Amniotic epithelial cell (primary cell): ENCODE results near the gene AAGAB.
"Not testable (repeated sequence)": the region's sequence is repeated elsewhere in the genome, so short reads cannot be mapped to it uniquely, and the experiment has no call there.

Experiments
- DNase-seq: peaks from one replicate; pipeline ENCODE4 v3.0.0-alpha.2; 2010; ENCODE audit warnings: low read depth

AAGAB gene

GRCh38 chr15:67253101-67253500, 1.4 kb downstream of the AAGAB start:
- no peak for DNase-seq

- no peak for DNase-seq
Observed at GRCh38 chr15:67251318-67251717, 3.1 kb downstream of the AAGAB start.

GRCh38 chr15:67249830-67250229, 4.6 kb downstream of the AAGAB start:
- DNase-seq, result no peak

GRCh38 chr15:67248011-67248505, 6.4 kb downstream of the AAGAB start:
- peak; percentile 43 for DNase-seq

GRCh38 chr15:67246606-67247005, 7.9 kb downstream of the AAGAB start:
- not testable (repeated sequence) for DNase-seq

- peak; percentile 40 for DNase-seq
Observed at GRCh38 chr15:67244971-67245478, 9.4 kb downstream of the AAGAB start.

- no peak for DNase-seq
Observed at GRCh38 chr15:67242708-67243111, 11.8 kb downstream of the AAGAB start.

- no peak for DNase-seq
Observed at GRCh38 chr15:67241132-67241855, 13.2 kb downstream of the AAGAB start.

GRCh38 chr15:67240235-67241131, 14.0 kb downstream of the AAGAB start:
- no peak for DNase-seq

- peak; percentile 79 for DNase-seq
Observed at GRCh38 chr15:67232591-67232990, 21.9 kb downstream of the AAGAB start.

GRCh38 chr15:67230504-67230903, 24.0 kb downstream of the AAGAB start:
- DNase-seq, result no peak

GRCh38 chr15:67228286-67228685, 26.2 kb downstream of the AAGAB start:
- DNase-seq, result no peak

- DNase-seq, result no peak
Observed at GRCh38 chr15:67227846-67228245, 26.6 kb downstream of the AAGAB start.

GRCh38 chr15:67227431-67227830, 27.0 kb downstream of the AAGAB start:
- no peak for DNase-seq

- peak; percentile 91 for DNase-seq
Observed at GRCh38 chr15:67225336-67225735, 29.1 kb downstream of the AAGAB start.

GRCh38 chr15:67224889-67225288, 29.6 kb downstream of the AAGAB start:
- no peak for DNase-seq

GRCh38 chr15:67219288-67219687, 35.2 kb downstream of the AAGAB start:
- DNase-seq, result no peak

- DNase-seq, result no peak
Observed at GRCh38 chr15:67218428-67218827, 36.0 kb downstream of the AAGAB start.

- no peak for DNase-seq
Observed at GRCh38 chr15:67216859-67217258, 37.6 kb downstream of the AAGAB start.

- no peak for DNase-seq
Observed at GRCh38 chr15:67215102-67215501, 39.4 kb downstream of the AAGAB start.

GRCh38 chr15:67212684-67213367, 41.6 kb downstream of the AAGAB start:
- DNase-seq, result no peak

GRCh38 chr15:67210555-67211168, 43.8 kb downstream of the AAGAB start:
- no peak for DNase-seq
